Left renal pelvis (tissue), 4 donors: ENCODE measurements around the gene ZNF532. TPM values are rescaled to one million over a fixed set of nuclear protein-coding genes. Genes with fewer than 3 reads are reported as not detected.

Experiments
- DNase-seq, 4 donors: peaks; one replicate each; pipeline ENCODE4 v3.0.0-alpha.2; 2013; ENCODE audit warnings: low read depth in 4 of 4, low spot score in 3 of 4
- polyA plus RNA-seq, 4 donors: library from polyadenylated mRNA; unstranded; fragments of 120-200 nt; gene quantifications; one replicate each; pipeline ENCODE4 v1.2.1, GENCODE V29; 2013; ENCODE audit not compliant: insufficient read length in 4 of 4

The ZNF532 gene
- polyA plus RNA-seq, 4 donors, result 89.8 to 141 (median 102) TPM

- DNase-seq, result no peak
Observed at GRCh38 chr18:59032308-59032707, 167.6 kb downstream of the ZNF532 start.

DNA sequence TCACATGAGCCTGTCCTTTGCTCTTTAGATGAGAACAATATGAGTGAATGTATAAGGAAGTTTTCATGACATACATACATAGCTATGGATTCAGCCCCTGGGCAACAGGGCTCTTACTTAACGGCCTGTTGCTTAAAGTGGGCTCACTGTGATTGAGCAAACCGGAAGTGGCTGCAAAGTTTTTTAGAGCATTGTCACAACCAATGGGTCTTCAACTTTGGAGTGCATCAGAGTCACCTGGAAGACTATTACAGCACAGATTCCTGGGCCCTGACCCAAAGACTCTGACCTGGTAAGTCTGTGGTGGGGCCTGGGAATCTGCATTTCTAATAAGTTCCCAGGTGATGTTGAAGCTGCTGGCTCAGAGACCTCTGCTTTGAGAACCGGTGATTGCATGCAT is 168.7 kb downstream of the ZNF532 start:
- DNase-seq, result no peak

DNA sequence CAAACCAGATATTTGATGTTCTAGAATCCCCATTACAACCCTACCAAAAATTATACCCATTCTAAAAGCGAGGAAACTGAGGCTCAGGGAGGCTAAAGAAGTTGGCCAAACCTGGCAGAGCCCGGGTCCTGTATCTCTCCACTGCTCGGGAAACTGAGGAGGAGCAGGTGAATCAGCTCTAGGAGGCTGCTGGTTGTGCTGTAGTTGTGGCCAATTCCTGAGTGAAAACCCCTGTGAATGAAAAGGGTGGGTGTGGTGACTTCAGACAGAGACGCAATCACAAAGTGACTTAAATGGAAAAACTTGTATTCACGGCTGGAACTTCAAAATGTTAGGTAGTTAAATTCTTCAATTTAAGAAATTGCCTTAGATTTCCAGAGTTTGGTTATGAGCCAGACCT is 169.3 kb downstream of the ZNF532 start:
- DNase-seq, result no peak

DNA sequence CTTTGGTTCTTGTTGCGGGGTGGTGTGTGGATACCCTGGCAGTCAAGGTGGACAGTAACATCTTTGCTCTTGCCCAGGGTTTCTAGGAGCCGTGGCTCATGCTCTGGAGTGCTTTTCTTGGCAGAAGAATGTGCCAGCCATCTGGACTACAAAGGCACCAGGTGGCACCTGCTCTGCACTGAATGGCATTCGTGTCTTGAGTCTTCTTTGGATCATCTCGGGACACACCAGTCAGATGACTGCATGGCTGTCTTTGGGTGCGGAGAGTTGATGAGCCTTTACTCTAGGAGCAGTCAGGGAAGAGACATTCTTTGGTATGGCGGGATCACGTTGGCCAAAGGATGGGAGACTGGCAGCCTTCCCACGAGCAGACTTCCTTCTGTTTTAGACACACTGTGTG is 170.9 kb downstream of the ZNF532 start:
- DNase-seq, result no peak

Other genes with a start within 250 kb of the ZNF532 start
- under 1 TPM; 0.14 to 0.61 (median 0.52) TPM for gene ALPK2, start 235.8 kb upstream of the ZNF532 start, polyA plus RNA-seq
- gene MALT1, start 193.4 kb upstream of the ZNF532 start, polyA plus RNA-seq, result 10 to 100 TPM; 23.1 to 34.9 (median 34.5) TPM